ENCODE data around the gene ZNF460.

ZNF460 gene

GRCh38 chr19:57279418-57280164, 694 bp upstream of the ZNF460 start:
- peak; percentile 46 for TF ChIP-seq CTCF (conservative IDR thresholded peaks at IDR 0.05; ENCODE audit: low read depth, low read length)
- DNase-seq (ENCODE audit: low read depth), result peak; percentile 86
- peak overlapping the region; percentile 75 for H3K4me3 ChIP-seq (ENCODE audit: low read length)

GRCh38 chr19:57280962-57281400, 696 bp downstream of the ZNF460 start:
- peak overlapping the region; percentile 75 for H3K4me3 ChIP-seq (ENCODE audit: low read length)
- no peak for DNase-seq (ENCODE audit: low read depth)
- no peak for TF ChIP-seq CTCF (conservative IDR thresholded peaks at IDR 0.05; ENCODE audit: low read depth, low read length)

GRCh38 chr19:57282011-57282643, 1.8 kb downstream of the ZNF460 start:
- TF ChIP-seq CTCF (conservative IDR thresholded peaks at IDR 0.05; ENCODE audit: low read depth, low read length), result no peak
- no peak for DNase-seq (ENCODE audit: low read depth)
- H3K4me3 ChIP-seq (ENCODE audit: low read length), result no peak overlapping the region

GRCh38 chr19:57288373-57288772, 8.1 kb downstream of the ZNF460 start:
- no peak for DNase-seq (ENCODE audit: low read depth)
- TF ChIP-seq CTCF (conservative IDR thresholded peaks at IDR 0.05; ENCODE audit: low read depth, low read length), result no peak
- no peak overlapping the region for H3K4me3 ChIP-seq (ENCODE audit: low read length)

GRCh38 chr19:57290970-57291369, 10.7 kb downstream of the ZNF460 start:
- TF ChIP-seq CTCF (conservative IDR thresholded peaks at IDR 0.05; ENCODE audit: low read depth, low read length), result no peak
- no peak for DNase-seq (ENCODE audit: low read depth)
- H3K4me3 ChIP-seq (ENCODE audit: low read length), result no peak overlapping the region

- no peak overlapping the region for H3K4me3 ChIP-seq (ENCODE audit: low read length)
- no peak for DNase-seq (ENCODE audit: low read depth)
Observed at GRCh38 chr19:57292547-57292946, 12.3 kb downstream of the ZNF460 start.

More at GRCh38 chr19:57292547-57292946, 12.3 kb downstream of the ZNF460 start:
- TF ChIP-seq CTCF (conservative IDR thresholded peaks at IDR 0.05; ENCODE audit: low read depth, low read length), result no peak
